Liver (tissue), 9 donors: ENCODE data around the gene CTNNBL1. TPM values are rescaled to one million over a fixed set of nuclear protein-coding genes. Genes with fewer than 3 reads are reported as not detected.

Experiments
- DNase-seq: peaks from one replicate; pipeline ENCODE4 v3.0.0-alpha.2; 2017; ENCODE audit warnings: low spot score
- H3K27ac ChIP-seq, 2 donors: one replicate each; pipeline ENCODE4 v1.7.0; 2013; ENCODE audit warnings: inconsistent platforms in 2 of 2, low read length in 2 of 2, control low read depth in 1 of 2, low read depth in 1 of 2, mild to moderate bottlenecking in 1 of 2
- H3K27me3 ChIP-seq, 4 donors: one replicate each; pipeline versions ENCODE4 v1.6.1 to v1.7.0; 2013; ENCODE audit warnings: low read length in 3 of 4, inconsistent platforms in 1 of 4, mild to moderate bottlenecking in 1 of 4, moderate library complexity in 1 of 4; ENCODE audit not compliant: control insufficient read depth in 4 of 4, insufficient read depth in 4 of 4
- H3K36me3 ChIP-seq, 4 donors: one replicate each; pipeline versions ENCODE4 v1.6.1 to v1.7.0; 2013; ENCODE audit warnings: low read length in 3 of 4, mild to moderate bottlenecking in 3 of 4, low read depth in 1 of 4, moderate library complexity in 1 of 4; ENCODE audit not compliant: control insufficient read depth in 4 of 4, insufficient read depth in 3 of 4
- H3K4me1 ChIP-seq, 4 donors: one replicate each; pipeline versions ENCODE4 v1.6.1 to v1.7.0; 2013; ENCODE audit warnings: low read length in 3 of 4, mild to moderate bottlenecking in 3 of 4, moderate library complexity in 1 of 4; ENCODE audit not compliant: control insufficient read depth in 4 of 4, insufficient read depth in 4 of 4
- H3K4me3 ChIP-seq, 3 donors: one replicate each; pipeline versions ENCODE4 v1.6.1 to v1.7.0; 2013; ENCODE audit warnings: low read length in 3 of 3, control low read depth in 1 of 3, low read depth in 1 of 3, mild to moderate bottlenecking in 1 of 3
- H3K9ac ChIP-seq, 2 donors: one replicate each; pipeline ENCODE4 v1.7.0; 2013; ENCODE audit warnings: low read length in 2 of 2, mild to moderate bottlenecking in 2 of 2, moderate library complexity in 2 of 2, control low read depth in 1 of 2, low read depth in 1 of 2
- H3K9me3 ChIP-seq, 4 donors: one replicate each; pipeline versions ENCODE4 v1.6.1 to v1.7.0; 2013; ENCODE audit warnings: low read length in 3 of 4; ENCODE audit not compliant: control insufficient read depth in 4 of 4
- EGR1 ChIP-seq, 2 donors: IDR thresholded peaks; 2 replicates each; pipeline ENCODE4 v1.6.1; 2016 to 2018; ENCODE audit warnings: antibody characterized with exemption in 2 of 2, low read depth in 2 of 2
- FOXA1 ChIP-seq: IDR thresholded peaks from 2 replicates; pipeline ENCODE4 v1.6.1; 2016; ENCODE audit warnings: antibody characterized with exemption
- FOXA2 ChIP-seq: IDR thresholded peaks from 2 replicates; pipeline ENCODE4 v1.6.1; 2016; ENCODE audit warnings: antibody characterized with exemption
- GABPA ChIP-seq, 2 donors: IDR thresholded peaks in 1 of 2; conservative IDR thresholded peaks in 1 of 2; 2 replicates each; pipeline ENCODE4 v1.6.1; 2016; ENCODE audit warnings: antibody characterized with exemption in 2 of 2, mild to moderate bottlenecking in 1 of 2, moderate library complexity in 1 of 2
- HNF4A ChIP-seq, 2 donors: conservative IDR thresholded peaks; 2 replicates each; pipeline ENCODE4 v1.6.1; 2016; ENCODE audit warnings: antibody characterized with exemption in 2 of 2, mild to moderate bottlenecking in 2 of 2
- HNF4G ChIP-seq: IDR thresholded peaks from 2 replicates; pipeline ENCODE4 v1.6.1; 2016; ENCODE audit warnings: antibody characterized with exemption
- JUND ChIP-seq, 2 donors: IDR thresholded peaks; 2 replicates each; pipeline ENCODE4 v1.6.1; 2016; ENCODE audit warnings: antibody characterized with exemption in 2 of 2
- NR2F2 ChIP-seq: IDR thresholded peaks from 2 replicates; pipeline ENCODE4 v1.6.1; 2016; ENCODE audit warnings: antibody characterized with exemption
- RAD21 ChIP-seq, 2 donors: IDR thresholded peaks; 2 replicates each; pipeline ENCODE4 v1.6.1; 2016; ENCODE audit warnings: antibody characterized with exemption in 2 of 2, mild to moderate bottlenecking in 2 of 2
- RXRA ChIP-seq, 2 donors: IDR thresholded peaks; 2 replicates each; pipeline ENCODE4 v1.6.1; 2017 to 2018; ENCODE audit warnings: antibody characterized with exemption in 2 of 2, mild to moderate bottlenecking in 1 of 2
- SP1 ChIP-seq: IDR thresholded peaks from 2 replicates; pipeline ENCODE4 v1.6.1; 2018; ENCODE audit warnings: antibody characterized with exemption, mild to moderate bottlenecking
- TAF1 ChIP-seq: conservative IDR thresholded peaks from 2 replicates; pipeline ENCODE4 v1.6.1; 2016; ENCODE audit warnings: antibody characterized with exemption, mild to moderate bottlenecking
- WGBS: extraction: QIAGEN DNeasy Blood & Tissue Kit; methylation state at CpG from one replicate; pipeline ENCODE4 v1.1.7; 2013; 5-methylcytosine and 5-hydroxymethylcytosine counted together
- polyA plus RNA-seq, 2 donors: library from polyadenylated mRNA; stranded (reverse) in 1 of 2; unstranded in 1 of 2; fragments of 200-250 nt in 1 of 2; fragments of >200 nt in 1 of 2; fragmentation: Nextera tagmentation in 1 of 2; extraction: Ambion mirVana in 1 of 2; gene quantifications; one replicate each; pipeline versions ENCODE4 v1.2.1 to v1.2.3, GENCODE V29; 2013 to 2015
- total RNA-seq, 2 donors: library from RNA; depleted of rRNA; stranded (reverse); fragments of >200 nt; gene quantifications; one replicate each; pipeline ENCODE4 v1.2.3, GENCODE V29; 2014
- TF ChIP-seq, protein P1 (sequence below): IDR thresholded peaks from 2 replicates; pipeline ENCODE4 v1.6.1; 2016; ENCODE audit warnings: antibody characterized with exemption
- TF ChIP-seq, protein P2 (sequence below): fragments of 150-350 bp; IDR thresholded peaks from 2 replicates; pipeline ENCODE4 v1.5.1; 2017; ENCODE audit warnings: improper control_type of control experiment, low read depth, low read length; ENCODE audit not compliant: missing input control
- TF ChIP-seq, protein P3 (sequence below): IDR thresholded peaks from 2 replicates; pipeline ENCODE4 v1.6.1; 2016; ENCODE audit warnings: antibody characterized with exemption, mild to moderate bottlenecking
- donor health status: healthy.
- donor health status: healthy.
- donor health status: healthy.
- donor health status: healthy.
- donor health status: healthy.

Gene CTNNBL1
- total and polyA plus RNA-seq, 4 donors: 18.3 to 25.4 (median 20.3) TPM

DNA sequence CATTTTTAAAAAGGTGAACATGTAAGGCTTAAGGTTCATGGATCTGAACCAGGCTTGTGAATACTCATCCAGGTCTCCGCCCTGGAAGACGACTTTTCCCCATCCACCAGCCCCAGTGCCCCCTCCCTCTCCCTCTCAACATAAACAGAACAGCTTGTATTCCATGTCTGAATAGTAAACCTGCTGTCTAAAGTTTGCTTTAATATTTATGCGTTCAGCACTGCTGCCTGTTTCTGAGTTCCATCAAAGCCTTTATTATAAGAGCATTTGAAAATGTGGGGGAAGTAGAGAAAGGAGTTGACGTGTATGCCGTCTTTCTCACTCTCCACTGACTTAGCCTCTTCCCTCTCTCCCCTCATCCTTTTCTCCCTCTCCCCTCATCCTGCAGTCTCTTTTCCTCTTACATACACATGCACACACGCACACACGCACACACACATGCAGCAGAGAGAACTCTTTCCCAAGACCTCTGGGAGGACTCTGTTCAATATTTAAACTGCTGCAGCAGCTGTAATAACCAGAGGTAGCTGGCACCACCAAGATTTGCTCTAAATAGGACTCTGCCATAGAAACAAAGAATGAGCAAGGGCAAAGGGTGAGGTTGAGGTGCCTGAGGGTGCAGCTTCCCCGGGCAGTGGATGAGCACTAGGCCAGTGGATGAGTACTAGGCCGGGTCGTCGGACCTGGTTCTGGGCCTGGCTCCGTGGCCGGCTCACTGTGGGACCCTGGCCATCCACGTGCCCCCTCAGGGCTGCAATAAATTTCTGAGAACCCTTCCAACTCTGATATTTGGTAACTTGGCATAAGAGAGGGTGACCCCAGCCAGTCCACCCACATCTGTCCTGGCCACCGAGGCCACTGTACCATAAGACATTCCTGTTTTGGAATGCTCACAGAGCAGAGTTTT is 173.7 kb downstream of the CTNNBL1 start:
- Histone ChIP-seq H3K27ac (no peak overlapping the region), H3K9me3 (no peaks in the 10 kb centered on the region), H3K4me1 (peaks cover 0 to 9% (median 2%) of the 10 kb centered on the region in 4 donors), H3K9ac (no peak overlapping the region), H3K4me3 (no peak overlapping the region), H3K36me3 (peaks cover 7 to 56% (median 16%) of the 10 kb centered on the region in 4 donors), H3K27me3 (no peaks in the 10 kb centered on the region)
- TF ChIP-seq, protein P1, sequence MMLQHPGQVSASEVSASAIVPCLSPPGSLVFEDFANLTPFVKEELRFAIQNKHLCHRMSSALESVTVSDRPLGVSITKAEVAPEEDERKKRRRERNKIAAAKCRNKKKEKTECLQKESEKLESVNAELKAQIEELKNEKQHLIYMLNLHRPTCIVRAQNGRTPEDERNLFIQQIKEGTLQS: no peak
- TF ChIP-seq, protein P2, sequence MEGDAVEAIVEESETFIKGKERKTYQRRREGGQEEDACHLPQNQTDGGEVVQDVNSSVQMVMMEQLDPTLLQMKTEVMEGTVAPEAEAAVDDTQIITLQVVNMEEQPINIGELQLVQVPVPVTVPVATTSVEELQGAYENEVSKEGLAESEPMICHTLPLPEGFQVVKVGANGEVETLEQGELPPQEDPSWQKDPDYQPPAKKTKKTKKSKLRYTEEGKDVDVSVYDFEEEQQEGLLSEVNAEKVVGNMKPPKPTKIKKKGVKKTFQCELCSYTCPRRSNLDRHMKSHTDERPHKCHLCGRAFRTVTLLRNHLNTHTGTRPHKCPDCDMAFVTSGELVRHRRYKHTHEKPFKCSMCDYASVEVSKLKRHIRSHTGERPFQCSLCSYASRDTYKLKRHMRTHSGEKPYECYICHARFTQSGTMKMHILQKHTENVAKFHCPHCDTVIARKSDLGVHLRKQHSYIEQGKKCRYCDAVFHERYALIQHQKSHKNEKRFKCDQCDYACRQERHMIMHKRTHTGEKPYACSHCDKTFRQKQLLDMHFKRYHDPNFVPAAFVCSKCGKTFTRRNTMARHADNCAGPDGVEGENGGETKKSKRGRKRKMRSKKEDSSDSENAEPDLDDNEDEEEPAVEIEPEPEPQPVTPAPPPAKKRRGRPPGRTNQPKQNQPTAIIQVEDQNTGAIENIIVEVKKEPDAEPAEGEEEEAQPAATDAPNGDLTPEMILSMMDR: no peak
- peak in 1 of 2 donors; percentile 44 for TF ChIP-seq HNF4A (conservative IDR thresholded peaks at IDR 0.05)
- no peak for DNase-seq
- WGBS: 75% methylated on average over 15 of the region's 15 CpGs

DNA sequence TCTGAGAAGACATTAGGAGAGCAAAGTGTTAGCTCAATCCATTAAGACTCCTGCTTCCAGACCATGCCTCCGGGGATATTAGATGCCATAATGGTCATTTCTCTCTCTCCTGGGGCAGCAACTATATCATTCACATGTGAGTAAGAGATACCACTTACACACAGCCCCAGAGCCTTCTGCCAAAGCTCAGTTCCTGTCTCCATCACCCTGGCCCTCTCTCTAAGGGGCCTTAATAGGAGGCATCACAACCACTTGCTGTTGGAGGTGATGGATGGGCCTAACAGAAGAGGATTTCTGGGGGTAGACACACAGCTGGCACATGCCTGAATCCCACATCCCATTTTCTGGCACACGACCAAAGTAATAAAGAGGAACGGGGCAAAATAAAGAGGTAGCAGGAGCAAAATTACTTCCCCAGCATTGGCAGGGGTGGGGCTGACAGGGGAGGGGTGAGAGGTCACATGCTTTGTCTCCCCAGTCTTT is 175.1 kb downstream of the CTNNBL1 start:
- no peak overlapping the region for H3K4me3 ChIP-seq
- H3K27ac ChIP-seq: no peak overlapping the region
- H3K36me3 ChIP-seq: peaks cover 9 to 58% (median 20%) of the 10 kb centered on the region in 4 donors
- H3K9me3 ChIP-seq: no peaks in the 10 kb centered on the region
- no peaks in the 10 kb centered on the region for H3K27me3 ChIP-seq
- H3K9ac ChIP-seq: no peak overlapping the region
- 83% methylated on average over 3 of the region's 3 CpGs for WGBS
- peaks cover 0 to 9% (median 2%) of the 10 kb centered on the region in 4 donors for H3K4me1 ChIP-seq
- DNase-seq: no peak
- TF ChIP-seq, protein P2: no peak
- TF ChIP-seq NR2F2 (no peak), TAF1 (no peak), HNF4G (no peak), RAD21 (IDR thresholded peaks at IDR 0.05) (no peak), SP1 (no peak), HNF4A (conservative IDR thresholded peaks at IDR 0.05) (no peak), RXRA (IDR thresholded peaks at IDR 0.05) (no peak), JUND (IDR thresholded peaks at IDR 0.05) (no peak), FOXA2 (no peak), EGR1 (IDR thresholded peaks at IDR 0.05; ENCODE audit: low read depth in 2 of 2) (no peak), FOXA1 (no peak), GABPA (IDR thresholded peaks at IDR 0.05 in 1 of 2, conservative IDR thresholded peaks at IDR 0.05 in 1 of 2) (no peak)
- TF ChIP-seq, protein P3, sequence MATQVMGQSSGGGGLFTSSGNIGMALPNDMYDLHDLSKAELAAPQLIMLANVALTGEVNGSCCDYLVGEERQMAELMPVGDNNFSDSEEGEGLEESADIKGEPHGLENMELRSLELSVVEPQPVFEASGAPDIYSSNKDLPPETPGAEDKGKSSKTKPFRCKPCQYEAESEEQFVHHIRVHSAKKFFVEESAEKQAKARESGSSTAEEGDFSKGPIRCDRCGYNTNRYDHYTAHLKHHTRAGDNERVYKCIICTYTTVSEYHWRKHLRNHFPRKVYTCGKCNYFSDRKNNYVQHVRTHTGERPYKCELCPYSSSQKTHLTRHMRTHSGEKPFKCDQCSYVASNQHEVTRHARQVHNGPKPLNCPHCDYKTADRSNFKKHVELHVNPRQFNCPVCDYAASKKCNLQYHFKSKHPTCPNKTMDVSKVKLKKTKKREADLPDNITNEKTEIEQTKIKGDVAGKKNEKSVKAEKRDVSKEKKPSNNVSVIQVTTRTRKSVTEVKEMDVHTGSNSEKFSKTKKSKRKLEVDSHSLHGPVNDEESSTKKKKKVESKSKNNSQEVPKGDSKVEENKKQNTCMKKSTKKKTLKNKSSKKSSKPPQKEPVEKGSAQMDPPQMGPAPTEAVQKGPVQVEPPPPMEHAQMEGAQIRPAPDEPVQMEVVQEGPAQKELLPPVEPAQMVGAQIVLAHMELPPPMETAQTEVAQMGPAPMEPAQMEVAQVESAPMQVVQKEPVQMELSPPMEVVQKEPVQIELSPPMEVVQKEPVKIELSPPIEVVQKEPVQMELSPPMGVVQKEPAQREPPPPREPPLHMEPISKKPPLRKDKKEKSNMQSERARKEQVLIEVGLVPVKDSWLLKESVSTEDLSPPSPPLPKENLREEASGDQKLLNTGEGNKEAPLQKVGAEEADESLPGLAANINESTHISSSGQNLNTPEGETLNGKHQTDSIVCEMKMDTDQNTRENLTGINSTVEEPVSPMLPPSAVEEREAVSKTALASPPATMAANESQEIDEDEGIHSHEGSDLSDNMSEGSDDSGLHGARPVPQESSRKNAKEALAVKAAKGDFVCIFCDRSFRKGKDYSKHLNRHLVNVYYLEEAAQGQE: no peak
- TF ChIP-seq, protein P1: no peak
